ENCODE measurements around the gene AIFM3. TPM values are rescaled to one million over a fixed set of nuclear protein-coding genes. Genes with fewer than 3 reads are reported as not detected.

The AIFM3 gene
- polyA plus RNA-seq, 1 experiment: 0.28 TPM

DNA sequence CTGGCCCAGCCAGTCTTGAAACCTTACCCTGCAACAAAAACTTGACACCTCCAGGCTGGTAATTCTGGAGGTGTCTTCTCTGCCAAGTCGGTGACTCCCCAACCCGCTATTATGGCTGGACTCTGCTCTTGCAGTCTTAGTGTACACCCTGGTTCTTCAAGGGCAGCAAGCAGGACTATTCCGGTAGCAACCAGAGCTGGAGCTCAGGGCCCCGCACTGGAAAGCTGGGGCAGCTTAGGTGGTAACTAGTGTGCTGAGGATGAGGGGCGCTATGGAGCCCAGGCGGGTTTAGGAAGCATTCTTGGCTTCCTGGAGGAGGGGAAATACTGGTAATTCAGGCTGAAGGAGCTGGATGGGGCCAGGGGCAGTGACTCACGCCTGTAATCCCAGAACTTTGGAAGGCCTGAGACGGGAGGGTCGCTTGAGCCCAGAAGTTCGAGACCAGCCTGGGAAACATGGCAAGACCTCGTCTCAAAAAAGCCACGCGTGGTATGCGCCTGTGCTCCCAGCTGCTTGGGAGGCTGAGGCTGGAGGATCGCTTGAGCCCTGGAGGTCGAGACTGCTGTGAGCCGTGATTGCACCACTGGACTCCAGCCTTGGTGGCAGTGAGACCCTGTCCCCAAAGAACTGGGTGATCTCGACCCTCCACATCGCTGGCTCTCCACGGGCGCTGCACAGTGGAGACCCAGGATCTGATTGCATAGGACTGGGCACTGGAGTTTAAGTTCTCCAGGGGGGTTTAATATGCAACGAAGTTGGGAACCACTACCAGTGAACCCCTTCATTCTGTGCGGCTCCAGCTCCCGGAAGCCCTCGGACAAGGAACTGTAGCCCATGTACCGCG is 10.6 kb upstream of the AIFM3 start:
- TF ChIP-seq, protein P1, sequence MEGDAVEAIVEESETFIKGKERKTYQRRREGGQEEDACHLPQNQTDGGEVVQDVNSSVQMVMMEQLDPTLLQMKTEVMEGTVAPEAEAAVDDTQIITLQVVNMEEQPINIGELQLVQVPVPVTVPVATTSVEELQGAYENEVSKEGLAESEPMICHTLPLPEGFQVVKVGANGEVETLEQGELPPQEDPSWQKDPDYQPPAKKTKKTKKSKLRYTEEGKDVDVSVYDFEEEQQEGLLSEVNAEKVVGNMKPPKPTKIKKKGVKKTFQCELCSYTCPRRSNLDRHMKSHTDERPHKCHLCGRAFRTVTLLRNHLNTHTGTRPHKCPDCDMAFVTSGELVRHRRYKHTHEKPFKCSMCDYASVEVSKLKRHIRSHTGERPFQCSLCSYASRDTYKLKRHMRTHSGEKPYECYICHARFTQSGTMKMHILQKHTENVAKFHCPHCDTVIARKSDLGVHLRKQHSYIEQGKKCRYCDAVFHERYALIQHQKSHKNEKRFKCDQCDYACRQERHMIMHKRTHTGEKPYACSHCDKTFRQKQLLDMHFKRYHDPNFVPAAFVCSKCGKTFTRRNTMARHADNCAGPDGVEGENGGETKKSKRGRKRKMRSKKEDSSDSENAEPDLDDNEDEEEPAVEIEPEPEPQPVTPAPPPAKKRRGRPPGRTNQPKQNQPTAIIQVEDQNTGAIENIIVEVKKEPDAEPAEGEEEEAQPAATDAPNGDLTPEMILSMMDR (IDR thresholded peaks at IDR 0.05; ENCODE audit: insufficient read depth, low read depth, low read length): no peak
- peak overlapping the region; percentile 63 for H3K4me3 ChIP-seq (ENCODE audit: low read depth, low read length)
- H3K36me3 ChIP-seq (ENCODE audit: control insufficient read depth, insufficient read depth, low read length): peaks cover 3% of the 10 kb centered on the region
- POLR2A ChIA-PET: interaction anchor here (0.6 kb wide), 1 partner anchor 71 kb away, joined by 9 read pairs; no protein-coding TSS in a partner anchor
- DNase-seq (ENCODE audit: low read depth): no peak
- no peaks in the 10 kb centered on the region for H3K27me3 ChIP-seq (ENCODE audit: control insufficient read depth, insufficient read depth, low read length)
- CTCF ChIA-PET: interaction anchor here (0.8 to 7.2 kb wide), 4 partner anchors 19 to 146 kb away, joined by 3 to 36 read pairs (median 8); partner anchors contain the start of gene CRKL

DNA sequence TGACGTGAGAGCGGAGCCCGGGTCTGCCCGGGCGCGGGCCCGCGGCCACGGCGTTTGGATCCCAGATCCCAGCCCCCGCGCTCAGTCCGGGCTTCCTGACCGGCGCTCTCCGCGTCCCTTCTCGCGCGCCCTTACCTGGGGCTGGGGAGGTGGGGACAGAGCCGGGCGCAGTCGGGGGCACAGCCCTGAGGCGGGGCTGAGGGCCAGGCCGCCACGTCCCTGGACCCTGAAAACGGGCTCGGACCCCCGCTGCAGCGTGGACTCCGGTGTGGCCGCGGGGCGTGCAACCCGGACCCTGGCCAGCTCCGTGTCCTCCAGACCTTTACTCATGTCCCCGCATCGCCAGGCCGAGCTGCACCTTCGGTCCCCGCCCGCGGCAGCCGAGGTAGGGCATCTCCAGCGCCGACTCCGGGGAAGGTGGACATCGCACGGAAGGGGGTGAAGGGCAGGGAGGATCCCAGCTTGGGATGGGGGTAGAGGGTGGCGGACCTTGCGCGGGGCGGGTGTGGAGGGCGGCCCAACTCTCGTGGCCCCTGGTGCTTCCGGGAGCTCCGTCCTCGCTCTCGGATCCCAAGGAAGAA is 9.9 kb upstream of the AIFM3 start:
- peaks cover 2% of the 10 kb centered on the region; the same call in 1 of the 2 replicates for H3K36me3 ChIP-seq (ENCODE audit: control insufficient read depth, insufficient read depth, low read length)
- no peak for DNase-seq (ENCODE audit: low read depth)
- ChIA-PET CTCF (interaction anchor here (0.7 to 7.2 kb wide), 7 partner anchors 15 to 72 kb away, joined by 3 to 36 read pairs (median 6); partner anchors contain the start of gene CRKL), POLR2A (interaction anchor here (0.6 to 0.9 kb wide), 3 partner anchors 15 to 72 kb away, joined by 3 to 10 read pairs (median 9); no protein-coding TSS in a partner anchor)
- TF ChIP-seq, protein P1 (IDR thresholded peaks at IDR 0.05; ENCODE audit: insufficient read depth, low read depth, low read length): 0 out of 2 replicates have a peak, but pooled peaks have one; percentile 3
- no peaks in the 10 kb centered on the region for H3K27me3 ChIP-seq (ENCODE audit: control insufficient read depth, insufficient read depth, low read length)
- peak overlapping the region; percentile 63 for H3K4me3 ChIP-seq (ENCODE audit: low read depth, low read length)

DNA sequence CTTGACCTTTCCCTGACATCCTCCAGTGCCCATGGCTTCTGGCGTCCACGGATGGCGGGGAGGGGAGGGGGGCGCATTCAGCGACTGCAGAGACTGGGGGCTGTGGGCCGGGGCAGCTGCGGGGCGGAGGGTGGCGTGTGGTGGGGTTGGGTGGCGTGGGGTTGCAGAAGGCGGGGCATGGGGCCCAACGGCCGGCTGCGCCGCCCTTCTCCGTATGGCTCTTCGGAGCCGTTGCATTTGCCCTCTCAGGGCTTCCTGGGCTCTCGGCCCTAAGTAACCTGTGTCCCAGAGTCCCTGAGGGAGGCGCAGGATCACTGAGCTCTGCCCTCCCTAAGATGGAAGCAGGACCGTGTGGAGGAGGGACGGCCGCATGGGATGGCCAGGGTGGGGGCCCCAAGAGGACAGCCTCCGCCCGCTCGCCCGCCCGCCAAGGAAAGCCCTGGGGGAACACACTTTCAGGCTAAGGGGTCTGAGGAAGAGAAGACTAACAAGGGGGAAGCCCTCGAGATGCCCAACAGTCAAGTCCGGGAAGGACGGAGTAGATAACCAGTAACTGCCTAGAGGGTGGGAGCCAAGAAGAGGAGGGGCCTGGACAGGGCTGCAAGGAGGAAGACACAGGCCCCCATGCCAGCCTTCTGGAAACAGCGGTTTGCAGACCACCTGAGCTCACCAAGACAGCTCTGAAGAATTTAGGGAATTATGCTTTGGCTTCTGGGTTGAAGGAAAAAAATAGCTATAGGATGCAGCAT is 9.2 kb upstream of the AIFM3 start:
- ChIA-PET POLR2A (interaction anchor here (0.5 to 0.9 kb wide), 4 partner anchors 16 to 72 kb away, joined by 3 to 10 read pairs (median 6); no protein-coding TSS in a partner anchor), CTCF (interaction anchor here (0.6 to 7.2 kb wide), 9 partner anchors 14 to 679 kb away, joined by 3 to 36 read pairs (median 5); partner anchors contain the start of gene CRKL)
- H3K36me3 ChIP-seq (ENCODE audit: control insufficient read depth, insufficient read depth, low read length): no peaks in the 10 kb centered on the region
- DNase-seq (ENCODE audit: low read depth): no peak
- no peaks in the 10 kb centered on the region for H3K27me3 ChIP-seq (ENCODE audit: control insufficient read depth, insufficient read depth, low read length)
- TF ChIP-seq, protein P1 (IDR thresholded peaks at IDR 0.05; ENCODE audit: insufficient read depth, low read depth, low read length): no peak
- H3K4me3 ChIP-seq (ENCODE audit: low read depth, low read length): peak overlapping the region; percentile 63

DNA sequence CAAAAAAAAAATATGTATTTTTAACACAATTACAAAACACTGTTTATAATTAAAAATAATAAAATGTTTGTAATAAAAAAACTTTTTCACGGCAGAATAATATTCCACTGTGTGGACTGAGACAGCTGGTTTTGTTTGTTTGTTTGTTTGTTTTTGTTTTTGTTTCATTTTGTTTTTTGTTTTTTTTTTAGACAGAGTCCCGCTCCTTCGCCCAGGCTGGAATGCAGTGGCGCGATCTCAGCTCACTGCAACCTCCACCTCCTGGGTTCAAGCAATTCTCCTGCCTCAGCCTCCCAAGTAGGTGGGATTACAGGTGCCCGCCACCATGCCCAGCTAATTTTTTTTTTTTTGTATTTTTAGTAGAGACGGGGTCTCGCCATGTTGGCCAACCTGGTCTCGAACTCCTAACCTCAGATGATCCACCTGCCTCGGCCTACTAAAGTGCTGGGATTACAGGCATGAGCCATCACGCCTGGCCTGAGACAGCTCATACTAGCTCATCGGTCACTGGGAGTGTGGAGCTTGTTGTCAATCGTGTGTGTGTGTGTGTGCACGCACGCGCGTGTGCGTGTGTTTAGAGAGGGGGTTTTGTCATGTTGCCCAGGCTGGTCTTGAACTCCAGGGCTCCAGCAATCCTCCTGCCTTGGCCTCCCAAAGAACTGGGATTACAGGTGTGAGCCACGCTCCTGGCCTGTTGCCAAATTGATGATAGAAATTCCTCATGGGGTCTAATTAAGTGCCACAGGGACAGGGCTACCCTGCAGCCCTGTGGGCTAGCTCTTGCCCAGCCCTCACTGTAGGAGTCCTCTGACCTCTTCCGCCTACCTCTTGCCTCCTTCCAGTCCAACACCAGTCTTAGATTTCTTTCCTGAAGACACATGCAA is 7.2 kb upstream of the AIFM3 start:
- TF ChIP-seq, protein P1 (IDR thresholded peaks at IDR 0.05; ENCODE audit: insufficient read depth, low read depth, low read length): no peak
- ChIA-PET POLR2A (no interaction called here), CTCF (interaction anchor here (1.8 to 2.9 kb wide), 3 partner anchors 22 to 74 kb away, joined by 4 to 12 read pairs (median 10); partner anchors contain the start of genes CRKL and LZTR1)
- Histone ChIP-seq H3K4me3 (ENCODE audit: low read depth, low read length) (no peak overlapping the region), H3K36me3 (ENCODE audit: control insufficient read depth, insufficient read depth, low read length) (no peaks in the 10 kb centered on the region), H3K27me3 (ENCODE audit: control insufficient read depth, insufficient read depth, low read length) (no peaks in the 10 kb centered on the region)
- DNase-seq (ENCODE audit: low read depth): no peak
